Osteocyte (in vitro differentiated cells): Measurements from ENCODE around the gene RELL1. TPM values are rescaled to one million over a fixed set of nuclear protein-coding genes. Genes with fewer than 3 reads are reported as not detected.

ENCODE experiments used
- DNase-seq: peaks from one replicate; pipeline ENCODE4 v3.0.0; 2021; ENCODE audit warnings: mixed read lengths; ENCODE audit not compliant: unreplicated experiment; ENCODE audit errors: extremely low spot score
- H3K27ac Mint-ChIP-seq: one replicate; pipeline ENCODE4 v1.8.0; 2021; ENCODE audit warnings: mild to moderate bottlenecking, mixed read lengths; ENCODE audit not compliant: unreplicated experiment
- H3K27me3 Mint-ChIP-seq: one replicate; pipeline ENCODE4 v1.8.0; 2021; ENCODE audit warnings: mixed read lengths; ENCODE audit not compliant: unreplicated experiment
- H3K36me3 Mint-ChIP-seq: one replicate; pipeline ENCODE4 v1.8.0; 2021; ENCODE audit warnings: mixed read lengths; ENCODE audit not compliant: unreplicated experiment
- H3K4me1 Mint-ChIP-seq: one replicate; pipeline ENCODE4 v1.8.0; 2021; ENCODE audit warnings: mixed read lengths; ENCODE audit not compliant: unreplicated experiment
- H3K4me3 Mint-ChIP-seq: one replicate; pipeline ENCODE4 v1.8.0; 2021; ENCODE audit warnings: mild to moderate bottlenecking, moderate library complexity, mixed read lengths; ENCODE audit not compliant: unreplicated experiment
- H3K9me3 Mint-ChIP-seq: one replicate; pipeline ENCODE4 v1.8.0; 2021; ENCODE audit warnings: mixed read lengths; ENCODE audit not compliant: unreplicated experiment
- total RNA-seq: library from RNA; stranded (reverse); gene quantifications from 2 replicates; pipeline ENCODE4 v1.2.1, GENCODE V29; 2021
- TF ChIP-seq, protein P1 (sequence below): fragments of 200-600 bp; sonication (generic); IDR thresholded peaks from 2 replicates; pipeline ENCODE4 v1.5.0; 2021; ENCODE audit warnings: antibody characterized with exemption, mild to moderate bottlenecking, moderate library complexity

Gene RELL1
- total RNA-seq, 1 donor from 2014 or later, result 15.6 TPM

DNA sequence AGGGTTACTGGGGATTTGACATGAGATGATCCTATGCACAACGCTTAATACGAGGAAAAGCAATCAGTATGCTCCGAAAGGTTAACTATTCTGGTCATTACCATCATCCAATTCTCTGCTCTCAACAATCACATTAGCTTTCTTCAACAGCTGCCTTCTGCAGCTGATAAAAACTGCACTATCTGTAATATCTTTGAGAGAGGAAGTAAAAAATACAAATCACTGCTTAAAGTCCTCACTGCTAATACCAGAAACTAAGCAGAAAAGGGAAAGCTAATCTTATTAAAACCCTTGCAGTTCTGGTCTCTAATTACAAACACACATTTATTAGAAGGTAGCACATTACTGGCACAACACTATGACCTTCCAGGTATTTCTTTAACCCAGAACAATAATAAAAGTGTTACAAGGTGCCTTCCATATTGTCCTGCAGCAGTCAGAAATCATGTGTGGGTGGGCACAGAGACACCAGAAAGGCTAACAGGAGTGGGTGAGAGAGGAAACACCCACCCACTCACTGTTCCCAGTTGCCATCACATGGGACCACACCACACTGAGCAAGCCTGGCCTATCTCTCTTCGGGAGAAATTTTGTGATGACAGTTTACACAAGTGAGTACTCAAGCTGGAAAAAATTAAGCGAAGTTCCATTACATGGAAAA lies 71.0 kb downstream of the RELL1 start:
- Mint-ChIP-seq H3K27ac (no peak overlapping the region), H3K9me3 (no peaks in the 10 kb centered on the region), H3K36me3 (no peaks in the 10 kb centered on the region), H3K27me3 (no peaks in the 10 kb centered on the region), H3K4me3 (no peak overlapping the region), H3K4me1 (no peaks in the 10 kb centered on the region)
- TF ChIP-seq, protein P1, sequence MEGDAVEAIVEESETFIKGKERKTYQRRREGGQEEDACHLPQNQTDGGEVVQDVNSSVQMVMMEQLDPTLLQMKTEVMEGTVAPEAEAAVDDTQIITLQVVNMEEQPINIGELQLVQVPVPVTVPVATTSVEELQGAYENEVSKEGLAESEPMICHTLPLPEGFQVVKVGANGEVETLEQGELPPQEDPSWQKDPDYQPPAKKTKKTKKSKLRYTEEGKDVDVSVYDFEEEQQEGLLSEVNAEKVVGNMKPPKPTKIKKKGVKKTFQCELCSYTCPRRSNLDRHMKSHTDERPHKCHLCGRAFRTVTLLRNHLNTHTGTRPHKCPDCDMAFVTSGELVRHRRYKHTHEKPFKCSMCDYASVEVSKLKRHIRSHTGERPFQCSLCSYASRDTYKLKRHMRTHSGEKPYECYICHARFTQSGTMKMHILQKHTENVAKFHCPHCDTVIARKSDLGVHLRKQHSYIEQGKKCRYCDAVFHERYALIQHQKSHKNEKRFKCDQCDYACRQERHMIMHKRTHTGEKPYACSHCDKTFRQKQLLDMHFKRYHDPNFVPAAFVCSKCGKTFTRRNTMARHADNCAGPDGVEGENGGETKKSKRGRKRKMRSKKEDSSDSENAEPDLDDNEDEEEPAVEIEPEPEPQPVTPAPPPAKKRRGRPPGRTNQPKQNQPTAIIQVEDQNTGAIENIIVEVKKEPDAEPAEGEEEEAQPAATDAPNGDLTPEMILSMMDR, result no peak
- DNase-seq, result no peak

DNA sequence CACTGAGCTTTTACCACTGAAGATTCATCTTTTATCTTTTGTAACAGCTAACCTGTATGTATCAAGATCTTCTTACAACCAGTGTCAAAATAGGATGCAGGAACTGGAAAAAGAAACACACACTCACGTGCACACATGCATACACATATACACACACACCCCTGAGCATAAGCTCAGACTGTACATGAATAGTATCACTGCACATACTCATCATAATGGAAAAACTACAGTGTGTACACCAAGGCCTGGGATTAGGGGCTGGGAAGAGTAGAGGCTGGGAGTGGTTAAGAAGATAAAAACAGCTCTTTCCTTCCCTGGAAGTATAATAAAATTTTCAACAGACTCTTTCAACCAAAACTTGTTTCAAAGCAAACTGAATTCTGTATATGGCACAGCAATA lies 73.4 kb downstream of the RELL1 start:
- Mint-ChIP-seq H3K4me1 (no peaks in the 10 kb centered on the region), H3K9me3 (no peaks in the 10 kb centered on the region), H3K4me3 (no peak overlapping the region), H3K36me3 (peaks cover 8% of the 10 kb centered on the region), H3K27me3 (no peaks in the 10 kb centered on the region), H3K27ac (no peak overlapping the region)
- no peak for DNase-seq
- TF ChIP-seq, protein P1, result no peak

DNA sequence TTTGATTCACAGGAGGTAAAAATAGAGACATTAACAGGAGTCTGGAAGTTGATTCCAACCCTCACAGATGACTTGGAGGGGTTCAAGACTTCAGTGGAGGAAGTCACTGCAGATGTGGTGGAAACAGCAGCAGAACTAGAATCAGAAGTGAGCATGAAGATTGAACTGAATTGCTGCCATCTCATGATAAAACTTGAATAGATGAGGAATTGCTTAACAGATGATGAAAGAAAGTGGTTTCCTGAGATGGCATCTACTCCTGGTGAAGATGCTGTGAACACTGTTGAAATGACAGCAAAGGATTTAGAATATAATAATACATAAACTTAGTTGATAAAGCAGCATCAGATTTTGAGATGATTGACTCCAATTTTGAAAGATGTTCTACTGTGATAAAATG lies 76.5 kb downstream of the RELL1 start:
- H3K4me1 Mint-ChIP-seq, result no peaks in the 10 kb centered on the region
- no peaks in the 10 kb centered on the region for H3K9me3 Mint-ChIP-seq

DNA sequence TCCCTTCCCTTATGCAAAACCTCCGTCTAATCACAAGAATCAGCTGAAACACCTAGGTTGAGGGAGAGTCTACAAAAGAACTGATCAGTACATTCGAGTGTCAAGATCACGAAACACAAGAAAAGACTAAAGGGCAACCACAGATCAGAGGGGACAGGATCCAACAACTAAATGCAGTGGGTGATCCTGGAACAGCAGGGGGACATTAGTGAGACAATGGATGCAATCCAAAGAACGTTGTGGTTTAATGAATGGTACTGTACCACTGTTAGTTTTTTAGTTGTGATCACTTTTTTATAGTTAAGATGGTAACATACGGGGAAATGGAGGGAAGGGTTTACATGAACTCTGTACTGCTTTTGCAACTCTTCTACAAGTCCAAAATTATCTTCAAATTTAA lies 79.2 kb downstream of the RELL1 start:
- Mint-ChIP-seq H3K9me3 (no peaks in the 10 kb centered on the region), H3K27ac (no peak overlapping the region), H3K4me1 (peaks cover 4% of the 10 kb centered on the region), H3K4me3 (no peak overlapping the region), H3K36me3 (peaks cover 8% of the 10 kb centered on the region), H3K27me3 (no peaks in the 10 kb centered on the region)
- DNase-seq, result no peak
- TF ChIP-seq, protein P1, result no peak

More for the DNA sequence above, 76.5 kb downstream of the RELL1 start:
- H3K36me3 Mint-ChIP-seq, result peaks cover 8% of the 10 kb centered on the region
- no peak overlapping the region for H3K27ac Mint-ChIP-seq
- no peak for DNase-seq
- H3K27me3 Mint-ChIP-seq, result no peaks in the 10 kb centered on the region
- H3K4me3 Mint-ChIP-seq, result no peak overlapping the region
- TF ChIP-seq, protein P1, result no peak

DNA sequence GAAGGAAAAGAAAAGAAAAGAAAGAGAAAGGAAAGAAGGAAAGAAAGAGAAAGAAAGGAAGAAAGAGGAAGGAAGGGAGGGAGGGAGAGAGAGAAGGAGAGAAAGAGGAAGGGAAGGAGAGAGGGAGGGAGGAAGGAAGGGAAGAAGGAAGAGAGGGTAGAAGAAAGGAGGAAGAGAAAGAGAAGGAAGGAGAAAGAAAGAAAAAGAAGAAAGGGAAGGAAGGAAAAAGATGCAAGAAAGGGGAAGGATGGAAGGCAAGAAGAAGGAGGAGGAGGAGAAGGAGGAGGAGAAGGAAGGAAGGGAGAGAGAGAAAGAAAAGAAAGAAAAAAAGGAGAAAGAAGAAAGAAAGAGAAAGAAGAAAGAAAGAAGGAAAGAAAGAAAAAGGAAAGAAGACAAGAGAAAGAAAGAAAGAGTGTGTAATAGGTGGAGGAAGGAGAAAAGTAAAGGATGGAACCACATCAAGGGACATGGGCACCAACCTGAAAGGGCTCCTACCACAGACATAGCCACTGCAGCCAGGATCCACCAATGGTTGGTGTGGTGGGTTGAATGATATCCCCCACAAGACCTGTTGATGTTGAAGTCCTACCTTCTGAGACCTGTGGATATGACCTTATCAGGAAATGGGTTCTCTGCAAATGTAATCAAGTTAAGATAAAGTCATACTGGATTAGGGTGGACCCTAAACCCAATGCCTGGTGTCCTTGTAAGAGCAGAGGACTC lies 80.2 kb downstream of the RELL1 start:
- H3K4me1 Mint-ChIP-seq, result peaks cover 4% of the 10 kb centered on the region
- H3K27me3 Mint-ChIP-seq, result no peaks in the 10 kb centered on the region
- no peak overlapping the region for H3K27ac Mint-ChIP-seq
- peaks cover 8% of the 10 kb centered on the region for H3K36me3 Mint-ChIP-seq
- no peaks in the 10 kb centered on the region for H3K9me3 Mint-ChIP-seq
- DNase-seq, result no peak
- TF ChIP-seq, protein P1, result no peak
- no peak overlapping the region for H3K4me3 Mint-ChIP-seq
